ENCODE data around the gene RACK1. TPM values are rescaled to one million over a fixed set of nuclear protein-coding genes. Genes with fewer than 3 reads are reported as not detected.

Gene RACK1
- total and polyA plus RNA-seq, 2 of the 13 experiments (the other 11 are each of a cell fraction or from before 2014, with no cell fraction given), result 2,514 to 6,141 TPM

DNA sequence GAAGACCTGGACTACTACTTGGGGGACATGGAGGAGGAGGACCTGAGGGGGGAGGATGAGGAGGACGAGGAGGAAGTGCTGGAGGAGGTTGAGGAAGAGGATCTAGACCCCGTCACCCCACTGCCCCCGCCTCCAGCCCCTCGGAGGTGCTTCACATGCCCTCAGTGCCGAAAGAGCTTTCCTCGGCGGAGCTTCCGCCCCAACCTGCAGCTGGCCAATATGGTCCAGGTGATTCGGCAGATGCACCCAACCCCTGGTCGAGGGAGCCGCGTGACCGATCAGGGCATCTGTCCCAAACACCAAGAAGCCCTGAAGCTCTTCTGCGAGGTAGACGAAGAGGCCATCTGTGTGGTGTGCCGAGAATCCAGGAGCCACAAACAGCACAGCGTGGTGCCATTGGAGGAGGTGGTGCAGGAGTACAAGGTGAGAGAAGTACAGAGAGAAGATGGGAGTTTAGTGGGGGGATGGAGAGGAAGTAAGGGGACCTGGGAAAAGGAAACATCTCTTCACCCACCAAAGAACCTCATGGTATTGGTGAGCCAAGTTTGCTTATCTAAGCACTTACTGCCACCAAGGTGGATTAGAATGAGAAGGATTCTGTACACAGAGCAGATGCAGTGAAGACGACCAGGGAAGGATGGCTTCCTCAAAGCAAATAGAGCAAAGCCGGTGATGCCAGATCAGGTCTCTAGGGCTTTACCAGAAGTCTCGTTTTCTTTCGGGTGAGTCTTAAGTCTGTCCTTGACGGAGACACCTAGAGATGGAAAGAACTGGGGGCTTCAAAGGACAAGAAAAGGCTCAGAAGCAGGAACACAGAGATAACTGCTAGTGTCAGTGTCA lies 19.1 kb downstream of the RACK1 start:
- H3K4me1 ChIP-seq (ENCODE audit: insufficient read depth, low read length), result peaks cover 45% of the 10 kb centered on the region
- H3K9ac ChIP-seq (ENCODE audit: insufficient read depth, low read depth, low read length), result peak overlapping the region; percentile 86
- no peak overlapping the region for H2AFZ ChIP-seq (ENCODE audit: low read length)
- peak overlapping the region; percentile 79 to 90 (median 87) for H3K4me3 ChIP-seq (replicated peaks in 1 of 3; ENCODE audit: insufficient read depth in 1 of 3, low read depth in 2 of 3, low read length in 3 of 3)
- H3K4me2 ChIP-seq (ENCODE audit: low read depth, low read length), result peak overlapping the region; percentile 95
- TF ChIP-seq MAFF (IDR thresholded peaks at IDR 0.05; ENCODE audit: low read depth, low read length) (peak; percentile 38; the same call in 1 of the 2 replicates), ZSCAN31 (CRISPR knock-in tag; IDR thresholded peaks at IDR 0.05; ENCODE audit: low read depth) (no peak), HOXA5 (CRISPR knock-in tag; IDR thresholded peaks at IDR 0.05) (no peak), MAFK (conservative IDR thresholded peaks at IDR 0.05 in 1 of 2, IDR thresholded peaks at IDR 0.05 in 1 of 2; ENCODE audit: low read length in 2 of 2) (peak; percentile 23 to 66; a peak in 2 of 4 replicates)
- FAIRE-seq (no peak), ATAC-seq (no peak), DNase-seq (ENCODE audit: low spot score) (no peak)
- WGBS (ENCODE audit: low lambda C conversion rate), result 91% methylated on average over 20 of the region's 22 CpGs
- ChIA-PET CTCF (ENCODE audit: low intra/inter-chr PET ratio, low total read pairs) (no interaction called here), POLR2A (interaction anchor here (0.9 to 3.8 kb wide), 3 partner anchors 10 to 37 kb away, joined by 3 to 25 read pairs (median 3); partner anchors contain the start of gene TRIM52)
- in situ Hi-C loops (cut with HindIII; ENCODE audit: extremely low pct_ligation_motif_present, low pct_unique_long_range_greater_than_20kb) (loop anchor here (5.0 kb wide), 1 partner anchor 37 kb away; no protein-coding TSS in a partner anchor), intact Hi-C loops (cut with micrococcal nuclease; ENCODE audit: unreplicated experiment) (no loop called here)
- H3K27me3 ChIP-seq (ENCODE audit: control insufficient read depth in 1 of 2, insufficient read depth in 2 of 2, low read length in 2 of 2), result no peaks in the 10 kb centered on the region; a peak in 2 of 5 replicates
- no TSS peak for BruUV-seq (replicated peaks)
- H3K36me3 ChIP-seq (replicated peaks in 1 of 2; ENCODE audit: control insufficient read depth in 1 of 2, insufficient read depth in 2 of 2, low read length in 2 of 2), result peaks cover under 1 to 15% of the 10 kb centered on the region in 2 experiments; a peak in 3 of 5 replicates
- no peaks in the 10 kb centered on the region; the same call in 1 of the 2 replicates for H4K20me1 ChIP-seq (ENCODE audit: insufficient read depth, low read length)
- peaks cover 18% of the 10 kb centered on the region for H3K79me2 ChIP-seq (ENCODE audit: insufficient read depth, low read length)
- no peaks in the 10 kb centered on the region for H3K9me3 ChIP-seq (ENCODE audit: low read length)
- peak overlapping the region; percentile 81 for H3K27ac ChIP-seq (ENCODE audit: extremely low read length, insufficient read depth, low read length)

DNA sequence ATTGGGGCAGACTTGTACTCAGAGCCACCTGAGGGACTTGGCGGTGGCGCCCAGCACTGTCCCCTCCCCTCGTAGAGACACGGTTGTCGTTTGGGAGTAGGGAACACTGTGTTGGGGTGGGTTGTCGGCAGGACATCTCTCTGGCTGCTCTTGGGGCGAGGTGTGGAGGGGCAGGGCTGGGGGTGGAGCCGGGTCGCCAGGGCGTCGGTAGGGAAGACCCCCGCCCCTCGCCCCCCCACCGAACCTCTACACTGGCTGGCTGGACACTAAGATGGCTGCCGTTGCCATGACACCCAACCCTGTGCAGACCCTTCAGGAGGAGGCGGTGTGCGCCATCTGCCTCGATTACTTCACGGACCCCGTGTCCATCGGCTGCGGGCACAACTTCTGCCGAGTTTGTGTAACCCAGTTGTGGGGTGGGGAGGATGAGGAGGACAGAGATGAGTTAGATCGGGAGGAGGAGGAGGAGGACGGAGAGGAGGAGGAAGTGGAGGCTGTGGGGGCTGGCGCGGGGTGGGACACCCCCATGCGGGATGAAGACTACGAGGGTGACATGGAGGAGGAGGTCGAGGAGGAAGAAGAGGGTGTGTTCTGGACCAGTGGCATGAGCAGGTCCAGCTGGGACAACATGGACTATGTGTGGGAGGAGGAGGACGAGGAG lies 19.8 kb downstream of the RACK1 start:
- Histone ChIP-seq H3K4me1 (ENCODE audit: insufficient read depth, low read length) (peaks cover 47% of the 10 kb centered on the region), H3K4me3 (replicated peaks in 1 of 3; ENCODE audit: insufficient read depth in 1 of 3, low read depth in 2 of 3, low read length in 3 of 3) (peak overlapping the region; percentile 79 to 90 (median 87)), H3K27me3 (ENCODE audit: control insufficient read depth in 1 of 2, insufficient read depth in 2 of 2, low read length in 2 of 2) (no peaks in the 10 kb centered on the region; a peak in 2 of 5 replicates), H3K36me3 (replicated peaks in 1 of 2; ENCODE audit: control insufficient read depth in 1 of 2, insufficient read depth in 2 of 2, low read length in 2 of 2) (peaks cover 0 to 8% of the 10 kb centered on the region in 2 experiments; a peak in 2 of 5 replicates), H3K79me2 (ENCODE audit: insufficient read depth, low read length) (peaks cover 18% of the 10 kb centered on the region), H2AFZ (ENCODE audit: low read length) (no peak overlapping the region), H3K27ac (ENCODE audit: extremely low read length, insufficient read depth, low read length) (peak overlapping the region; percentile 81), H3K9ac (ENCODE audit: insufficient read depth, low read depth, low read length) (peak overlapping the region; percentile 86), H3K9me3 (ENCODE audit: low read length) (no peaks in the 10 kb centered on the region), H3K4me2 (ENCODE audit: low read depth, low read length) (peak overlapping the region; percentile 95), H4K20me1 (ENCODE audit: insufficient read depth, low read length) (no peaks in the 10 kb centered on the region)
- ATAC-seq, result peak; percentile 5
- no peak for DNase-seq (ENCODE audit: low spot score)
- in situ Hi-C loops (cut with HindIII; ENCODE audit: extremely low pct_ligation_motif_present, low pct_unique_long_range_greater_than_20kb), result loop anchor here (5.0 kb wide), 1 partner anchor 37 kb away; no protein-coding TSS in a partner anchor
- intact Hi-C loops (cut with micrococcal nuclease; ENCODE audit: unreplicated experiment), result no loop called here
- CTCF ChIA-PET (ENCODE audit: low intra/inter-chr PET ratio, low total read pairs), result no interaction called here
- WGBS (ENCODE audit: low lambda C conversion rate), result 29% methylated on average over 18 of the region's 31 CpGs
- TSS peak; percentile 76 for BruUV-seq (replicated peaks)
- FAIRE-seq, result no peak
- POLR2A ChIA-PET, result interaction anchor here (0.6 to 3.8 kb wide), 16 partner anchors 9 to 53 kb away, joined by 3 to 70 read pairs (median 4); partner anchors contain the start of genes RACK1 and TRIM52
- TF ChIP-seq ZNF547 (CRISPR knock-in tag; IDR thresholded peaks at IDR 0.05), result no peak
- TF ChIP-seq, protein P1, sequence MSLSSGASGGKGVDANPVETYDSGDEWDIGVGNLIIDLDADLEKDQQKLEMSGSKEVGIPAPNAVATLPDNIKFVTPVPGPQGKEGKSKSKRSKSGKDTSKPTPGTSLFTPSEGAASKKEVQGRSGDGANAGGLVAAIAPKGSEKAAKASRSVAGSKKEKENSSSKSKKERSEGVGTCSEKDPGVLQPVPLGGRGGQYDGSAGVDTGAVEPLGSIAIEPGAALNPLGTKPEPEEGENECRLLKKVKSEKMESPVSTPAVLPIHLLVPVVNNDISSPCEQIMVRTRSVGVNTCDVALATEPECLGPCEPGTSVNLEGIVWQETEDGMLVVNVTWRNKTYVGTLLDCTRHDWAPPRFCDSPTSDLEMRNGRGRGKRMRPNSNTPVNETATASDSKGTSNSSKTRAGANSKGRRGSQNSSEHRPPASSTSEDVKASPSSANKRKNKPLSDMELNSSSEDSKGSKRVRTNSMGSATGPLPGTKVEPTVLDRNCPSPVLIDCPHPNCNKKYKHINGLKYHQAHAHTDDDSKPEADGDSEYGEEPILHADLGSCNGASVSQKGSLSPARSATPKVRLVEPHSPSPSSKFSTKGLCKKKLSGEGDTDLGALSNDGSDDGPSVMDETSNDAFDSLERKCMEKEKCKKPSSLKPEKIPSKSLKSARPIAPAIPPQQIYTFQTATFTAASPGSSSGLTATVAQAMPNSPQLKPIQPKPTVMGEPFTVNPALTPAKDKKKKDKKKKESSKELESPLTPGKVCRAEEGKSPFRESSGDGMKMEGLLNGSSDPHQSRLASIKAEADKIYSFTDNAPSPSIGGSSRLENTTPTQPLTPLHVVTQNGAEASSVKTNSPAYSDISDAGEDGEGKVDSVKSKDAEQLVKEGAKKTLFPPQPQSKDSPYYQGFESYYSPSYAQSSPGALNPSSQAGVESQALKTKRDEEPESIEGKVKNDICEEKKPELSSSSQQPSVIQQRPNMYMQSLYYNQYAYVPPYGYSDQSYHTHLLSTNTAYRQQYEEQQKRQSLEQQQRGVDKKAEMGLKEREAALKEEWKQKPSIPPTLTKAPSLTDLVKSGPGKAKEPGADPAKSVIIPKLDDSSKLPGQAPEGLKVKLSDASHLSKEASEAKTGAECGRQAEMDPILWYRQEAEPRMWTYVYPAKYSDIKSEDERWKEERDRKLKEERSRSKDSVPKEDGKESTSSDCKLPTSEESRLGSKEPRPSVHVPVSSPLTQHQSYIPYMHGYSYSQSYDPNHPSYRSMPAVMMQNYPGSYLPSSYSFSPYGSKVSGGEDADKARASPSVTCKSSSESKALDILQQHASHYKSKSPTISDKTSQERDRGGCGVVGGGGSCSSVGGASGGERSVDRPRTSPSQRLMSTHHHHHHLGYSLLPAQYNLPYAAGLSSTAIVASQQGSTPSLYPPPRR (CRISPR knock-in tag; IDR thresholded peaks at IDR 0.05; ENCODE audit: borderline replicate concordance), result no peak
- TF ChIP-seq ZNF274 (CRISPR knock-in tag; IDR thresholded peaks at IDR 0.05), result no peak
- TF ChIP-seq ZNF670 (CRISPR knock-in tag; IDR thresholded peaks at IDR 0.05; ENCODE audit: borderline replicate concordance), result no peak

All from HepG2 (cell line).